Measurements from ENCODE around the gene HPCAL1. TPM values are rescaled to one million over a fixed set of nuclear protein-coding genes. Genes with fewer than 3 reads are reported as not detected.

Gene HPCAL1
- total RNA-seq, 2 experiments from 2014 or later = 9.2 to 9.7 TPM

DNA sequence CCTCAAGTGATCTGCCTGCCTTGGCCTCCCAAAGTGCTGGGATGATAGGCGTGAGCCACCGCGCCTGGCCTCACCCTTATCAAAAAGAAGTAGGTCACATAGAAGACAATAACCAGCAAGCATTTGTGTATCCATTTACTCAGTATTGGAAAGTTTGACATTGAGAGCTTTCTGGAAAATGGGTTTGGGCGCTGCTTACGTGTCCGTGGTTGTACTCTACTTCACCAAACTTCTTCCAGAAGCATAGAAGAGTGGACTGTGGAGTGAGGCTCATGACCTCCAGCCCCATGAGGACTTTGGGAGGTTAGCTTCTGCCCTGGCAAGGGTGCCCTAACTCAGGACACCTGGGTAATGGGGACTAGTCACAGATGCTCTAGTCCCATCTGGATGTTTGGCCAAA lies 149.1 kb downstream of the HPCAL1 start:
- Histone ChIP-seq H3K9me2 (ENCODE audit: insufficient read depth, low read length) (no peaks in the 10 kb centered on the region), H3K4me2 (ENCODE audit: low read length) (no peak overlapping the region), H3K4me1 (ENCODE audit: insufficient read depth, low read length, poor library complexity, severe bottlenecking) (peaks cover 11% of the 10 kb centered on the region), H3K36me3 (ENCODE audit: insufficient read depth, low read length) (peaks cover 6% of the 10 kb centered on the region), H3K4me3 (ENCODE audit: low read depth, low read length, poor library complexity, severe bottlenecking) (no peak overlapping the region), H3K27ac (ENCODE audit: low read depth, low read length, poor library complexity, severe bottlenecking) (no peak overlapping the region), H3K79me2 (ENCODE audit: insufficient read depth, low read depth, low read length) (peaks cover 9% of the 10 kb centered on the region), H2AFZ (ENCODE audit: low read length) (no peak overlapping the region), H3K9me3 (ENCODE audit: low read length) (no peaks in the 10 kb centered on the region), H4K20me1 (ENCODE audit: insufficient read depth, low read length) (peaks cover 6% of the 10 kb centered on the region; the same call in 1 of the 2 replicates)
- ChIA-PET POLR2A (interaction anchor here (0.7 kb wide), 2 partner anchors 88 to 223 kb away, joined by 3 to 6 read pairs; no protein-coding TSS in a partner anchor), CTCF (ENCODE audit: unreplicated experiment) (interaction anchor here (0.5 kb wide), 1 partner anchor 150 kb away, joined by 4 read pairs; no protein-coding TSS in a partner anchor)
- no TSS peak for BruUV-seq (replicated peaks)
- intact Hi-C loops (cut with micrococcal nuclease; ENCODE audit: unreplicated experiment) = no loop called here
- DNase-seq (ENCODE audit: low spot score) = no peak
- TF ChIP-seq, protein P1, sequence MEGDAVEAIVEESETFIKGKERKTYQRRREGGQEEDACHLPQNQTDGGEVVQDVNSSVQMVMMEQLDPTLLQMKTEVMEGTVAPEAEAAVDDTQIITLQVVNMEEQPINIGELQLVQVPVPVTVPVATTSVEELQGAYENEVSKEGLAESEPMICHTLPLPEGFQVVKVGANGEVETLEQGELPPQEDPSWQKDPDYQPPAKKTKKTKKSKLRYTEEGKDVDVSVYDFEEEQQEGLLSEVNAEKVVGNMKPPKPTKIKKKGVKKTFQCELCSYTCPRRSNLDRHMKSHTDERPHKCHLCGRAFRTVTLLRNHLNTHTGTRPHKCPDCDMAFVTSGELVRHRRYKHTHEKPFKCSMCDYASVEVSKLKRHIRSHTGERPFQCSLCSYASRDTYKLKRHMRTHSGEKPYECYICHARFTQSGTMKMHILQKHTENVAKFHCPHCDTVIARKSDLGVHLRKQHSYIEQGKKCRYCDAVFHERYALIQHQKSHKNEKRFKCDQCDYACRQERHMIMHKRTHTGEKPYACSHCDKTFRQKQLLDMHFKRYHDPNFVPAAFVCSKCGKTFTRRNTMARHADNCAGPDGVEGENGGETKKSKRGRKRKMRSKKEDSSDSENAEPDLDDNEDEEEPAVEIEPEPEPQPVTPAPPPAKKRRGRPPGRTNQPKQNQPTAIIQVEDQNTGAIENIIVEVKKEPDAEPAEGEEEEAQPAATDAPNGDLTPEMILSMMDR (conservative IDR thresholded peaks at IDR 0.05; ENCODE audit: low read length) = no peak
- no peak for TF ChIP-seq EZH2phosphoT487 (IDR thresholded peaks at IDR 0.05; ENCODE audit: borderline replicate concordance, low read depth, low read length)

DNA sequence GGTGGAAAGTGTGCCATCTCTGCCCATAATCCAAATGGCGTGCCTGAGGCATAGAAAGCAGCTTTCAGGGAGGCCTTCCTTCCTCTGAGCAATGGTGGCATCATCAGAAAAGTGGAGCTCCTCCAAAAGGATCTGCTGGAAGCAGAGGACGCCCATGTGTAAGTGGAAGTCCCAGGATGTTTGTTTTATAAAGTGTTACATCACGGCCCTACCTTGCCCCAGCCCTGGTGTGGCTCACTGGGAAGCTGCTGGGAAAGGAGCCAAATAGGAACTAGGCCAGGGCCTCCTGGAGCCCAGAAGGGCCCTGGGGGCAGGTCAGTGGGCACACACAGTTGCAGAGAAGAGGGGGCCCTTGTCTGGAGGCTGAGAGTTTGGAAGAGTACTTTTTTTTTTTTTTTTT lies 149.6 kb downstream of the HPCAL1 start:
- Histone ChIP-seq H3K4me2 (ENCODE audit: low read length) (no peak overlapping the region), H3K4me1 (ENCODE audit: insufficient read depth, low read length, poor library complexity, severe bottlenecking) (peaks cover 11% of the 10 kb centered on the region), H3K9me3 (ENCODE audit: low read length) (no peaks in the 10 kb centered on the region), H3K36me3 (ENCODE audit: insufficient read depth, low read length) (peaks cover 2% of the 10 kb centered on the region), H4K20me1 (ENCODE audit: insufficient read depth, low read length) (peaks cover 3% of the 10 kb centered on the region; the same call in 1 of the 2 replicates), H3K9me2 (ENCODE audit: insufficient read depth, low read length) (no peaks in the 10 kb centered on the region), H2AFZ (ENCODE audit: low read length) (no peak overlapping the region), H3K4me3 (ENCODE audit: low read depth, low read length, poor library complexity, severe bottlenecking) (no peak overlapping the region), H3K79me2 (ENCODE audit: insufficient read depth, low read depth, low read length) (peaks cover 4% of the 10 kb centered on the region), H3K27ac (ENCODE audit: low read depth, low read length, poor library complexity, severe bottlenecking) (no peak overlapping the region)
- BruUV-seq (replicated peaks) = no TSS peak
- DNase-seq (ENCODE audit: low spot score) = no peak
- ChIA-PET POLR2A (interaction anchor here (0.7 kb wide), 2 partner anchors 43 to 223 kb away, joined by 3 to 6 read pairs; no protein-coding TSS in a partner anchor), CTCF (ENCODE audit: unreplicated experiment) (interaction anchor here (0.5 kb wide), 1 partner anchor 151 kb away, joined by 4 read pairs; no protein-coding TSS in a partner anchor)
- intact Hi-C loops (cut with micrococcal nuclease; ENCODE audit: unreplicated experiment) = no loop called here
- no peak for TF ChIP-seq EZH2phosphoT487 (IDR thresholded peaks at IDR 0.05; ENCODE audit: borderline replicate concordance, low read depth, low read length)
- TF ChIP-seq, protein P1 (conservative IDR thresholded peaks at IDR 0.05; ENCODE audit: low read length) = no peak

Data from OCI-LY7 (cell line).